ENCODE data around the gene DIS3L2.

DNA sequence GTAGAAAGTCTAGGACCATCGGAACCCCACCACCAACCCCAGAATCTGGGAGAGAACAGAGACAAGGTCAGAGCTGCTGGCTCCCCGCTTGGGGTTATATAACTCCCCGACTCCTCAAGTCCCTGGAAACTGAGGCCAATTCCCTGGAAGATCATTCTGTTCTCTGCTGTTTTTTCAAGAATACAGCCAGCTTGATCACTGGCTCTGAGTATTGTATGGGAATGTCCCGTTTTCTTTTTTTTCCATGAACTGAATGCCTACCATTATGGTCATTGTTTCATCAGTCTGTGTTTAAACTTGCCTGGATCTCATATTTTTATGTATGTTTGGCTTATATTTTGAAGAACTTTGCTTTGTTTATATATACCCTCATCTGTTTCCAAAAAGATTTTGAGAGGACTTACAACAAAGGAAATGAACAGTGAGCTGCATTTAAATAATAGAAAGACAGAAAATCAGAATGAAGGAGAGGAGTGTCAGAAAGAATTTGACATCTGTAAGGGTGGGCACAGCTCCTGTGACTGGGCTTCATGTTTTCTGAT, 327.0 kb downstream of the DIS3L2 start:
- TF ChIP-seq, protein P1, sequence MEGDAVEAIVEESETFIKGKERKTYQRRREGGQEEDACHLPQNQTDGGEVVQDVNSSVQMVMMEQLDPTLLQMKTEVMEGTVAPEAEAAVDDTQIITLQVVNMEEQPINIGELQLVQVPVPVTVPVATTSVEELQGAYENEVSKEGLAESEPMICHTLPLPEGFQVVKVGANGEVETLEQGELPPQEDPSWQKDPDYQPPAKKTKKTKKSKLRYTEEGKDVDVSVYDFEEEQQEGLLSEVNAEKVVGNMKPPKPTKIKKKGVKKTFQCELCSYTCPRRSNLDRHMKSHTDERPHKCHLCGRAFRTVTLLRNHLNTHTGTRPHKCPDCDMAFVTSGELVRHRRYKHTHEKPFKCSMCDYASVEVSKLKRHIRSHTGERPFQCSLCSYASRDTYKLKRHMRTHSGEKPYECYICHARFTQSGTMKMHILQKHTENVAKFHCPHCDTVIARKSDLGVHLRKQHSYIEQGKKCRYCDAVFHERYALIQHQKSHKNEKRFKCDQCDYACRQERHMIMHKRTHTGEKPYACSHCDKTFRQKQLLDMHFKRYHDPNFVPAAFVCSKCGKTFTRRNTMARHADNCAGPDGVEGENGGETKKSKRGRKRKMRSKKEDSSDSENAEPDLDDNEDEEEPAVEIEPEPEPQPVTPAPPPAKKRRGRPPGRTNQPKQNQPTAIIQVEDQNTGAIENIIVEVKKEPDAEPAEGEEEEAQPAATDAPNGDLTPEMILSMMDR (conservative IDR thresholded peaks at IDR 0.05; ENCODE audit: low read depth in 2 of 2): no peak
- TF ChIP-seq, protein P2, sequence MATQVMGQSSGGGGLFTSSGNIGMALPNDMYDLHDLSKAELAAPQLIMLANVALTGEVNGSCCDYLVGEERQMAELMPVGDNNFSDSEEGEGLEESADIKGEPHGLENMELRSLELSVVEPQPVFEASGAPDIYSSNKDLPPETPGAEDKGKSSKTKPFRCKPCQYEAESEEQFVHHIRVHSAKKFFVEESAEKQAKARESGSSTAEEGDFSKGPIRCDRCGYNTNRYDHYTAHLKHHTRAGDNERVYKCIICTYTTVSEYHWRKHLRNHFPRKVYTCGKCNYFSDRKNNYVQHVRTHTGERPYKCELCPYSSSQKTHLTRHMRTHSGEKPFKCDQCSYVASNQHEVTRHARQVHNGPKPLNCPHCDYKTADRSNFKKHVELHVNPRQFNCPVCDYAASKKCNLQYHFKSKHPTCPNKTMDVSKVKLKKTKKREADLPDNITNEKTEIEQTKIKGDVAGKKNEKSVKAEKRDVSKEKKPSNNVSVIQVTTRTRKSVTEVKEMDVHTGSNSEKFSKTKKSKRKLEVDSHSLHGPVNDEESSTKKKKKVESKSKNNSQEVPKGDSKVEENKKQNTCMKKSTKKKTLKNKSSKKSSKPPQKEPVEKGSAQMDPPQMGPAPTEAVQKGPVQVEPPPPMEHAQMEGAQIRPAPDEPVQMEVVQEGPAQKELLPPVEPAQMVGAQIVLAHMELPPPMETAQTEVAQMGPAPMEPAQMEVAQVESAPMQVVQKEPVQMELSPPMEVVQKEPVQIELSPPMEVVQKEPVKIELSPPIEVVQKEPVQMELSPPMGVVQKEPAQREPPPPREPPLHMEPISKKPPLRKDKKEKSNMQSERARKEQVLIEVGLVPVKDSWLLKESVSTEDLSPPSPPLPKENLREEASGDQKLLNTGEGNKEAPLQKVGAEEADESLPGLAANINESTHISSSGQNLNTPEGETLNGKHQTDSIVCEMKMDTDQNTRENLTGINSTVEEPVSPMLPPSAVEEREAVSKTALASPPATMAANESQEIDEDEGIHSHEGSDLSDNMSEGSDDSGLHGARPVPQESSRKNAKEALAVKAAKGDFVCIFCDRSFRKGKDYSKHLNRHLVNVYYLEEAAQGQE (IDR thresholded peaks at IDR 0.05; ENCODE audit: unreplicated experiment): no peak
- TF ChIP-seq POLR2AphosphoS5 (IDR thresholded peaks at IDR 0.05; ENCODE audit: low read depth): no peak
- TF ChIP-seq ZNF462 (CRISPR knock-in tag; IDR thresholded peaks at IDR 0.05): no peak
- TF ChIP-seq EZH2 (IDR thresholded peaks at IDR 0.05; ENCODE audit: low read depth, unreplicated experiment): no peak
- TF ChIP-seq CREB1 (CRISPR knock-in tag; IDR thresholded peaks at IDR 0.05; ENCODE audit: low read depth): no peak
- TF ChIP-seq EZH2phosphoT487 (IDR thresholded peaks at IDR 0.05; ENCODE audit: unreplicated experiment): no peak
- no peak for TF ChIP-seq ETS1 (IDR thresholded peaks at IDR 0.05)
- TF ChIP-seq JUNB (IDR thresholded peaks at IDR 0.05; ENCODE audit: unreplicated experiment): no peak
- no peak for TF ChIP-seq NANOG (IDR thresholded peaks at IDR 0.05; ENCODE audit: borderline replicate concordance)
